GM11168 (cell line): ENCODE results near the gene CR1.
"Not testable (repeated sequence)": the region's sequence is repeated elsewhere in the genome, so short reads cannot be mapped to it uniquely, and the experiment has no call there.

Source experiments
- in situ Hi-C: fragments of 300-500 bp; cut with MboI; formaldehyde crosslinking; loops from one replicate; pipeline ENCODE4 v1.12.0; 2022; ENCODE audit warnings: low sequenced_read_pairs; ENCODE audit not compliant: unreplicated experiment

Gene CR1

DNA sequence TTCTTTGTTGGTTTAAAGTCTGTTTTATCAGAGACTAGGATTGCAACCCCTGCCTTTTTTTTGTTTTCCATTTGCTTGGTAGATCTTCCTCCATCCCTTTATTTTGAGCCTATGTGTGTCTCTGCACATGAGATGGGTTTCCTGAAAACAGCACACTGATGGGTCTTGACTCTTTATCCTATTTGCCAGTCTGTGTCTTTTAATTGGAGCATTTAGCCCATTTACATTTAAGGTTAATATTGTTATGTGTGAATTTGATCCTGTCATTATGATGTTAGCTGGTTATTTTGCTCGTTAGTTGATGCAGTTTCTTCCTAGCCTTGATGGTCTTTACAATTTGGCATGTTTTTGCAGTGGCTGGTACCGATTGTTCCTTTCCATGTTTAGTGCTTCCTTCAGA is 165.5 kb downstream of the CR1 start:
- in situ Hi-C loops, result not testable (repeated sequence)

DNA sequence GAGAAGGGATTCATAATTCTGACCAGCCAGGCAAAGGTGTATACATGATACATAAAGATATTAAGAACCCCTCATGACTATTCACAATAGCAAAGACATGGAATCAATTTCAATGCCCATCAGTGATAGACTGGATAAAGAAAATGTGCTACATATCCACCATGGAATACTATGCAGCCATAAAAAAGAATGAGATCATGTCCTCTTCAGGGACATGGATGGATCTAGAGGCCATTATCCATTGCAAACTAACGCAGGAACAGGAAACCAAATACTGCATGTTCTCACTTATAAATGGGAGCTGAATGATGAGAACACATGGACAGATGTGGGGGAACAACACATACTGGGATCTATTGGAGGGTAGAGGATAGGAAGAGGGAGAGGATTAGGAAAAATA is 170.4 kb downstream of the CR1 start:
- in situ Hi-C loops, result no loop called here

DNA sequence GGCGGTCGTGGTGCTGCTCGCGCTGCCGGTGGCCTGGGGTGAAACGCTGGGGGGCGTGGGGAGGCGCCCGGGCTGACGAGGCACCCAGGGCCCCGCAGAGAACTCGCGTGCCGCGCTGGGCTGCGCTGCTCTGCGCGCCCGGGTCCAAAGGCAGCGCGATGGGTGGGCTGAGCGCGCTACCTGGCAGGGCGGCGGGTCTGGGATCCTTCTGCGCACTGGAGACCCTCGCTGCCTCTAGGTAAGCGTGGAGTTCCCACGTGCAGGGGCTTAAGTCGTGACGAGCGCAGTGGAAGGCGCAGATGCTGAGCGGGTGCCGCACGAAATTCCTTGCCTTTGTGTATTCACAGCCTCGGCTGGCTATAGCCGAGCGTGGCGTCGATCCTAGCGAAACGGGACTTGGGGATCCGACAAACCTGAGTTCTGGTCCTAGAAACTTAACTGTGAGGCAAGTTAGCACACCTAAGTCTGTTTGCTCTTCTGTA is 173.6 kb downstream of the CR1 start:
- in situ Hi-C loops, result no loop called here

DNA sequence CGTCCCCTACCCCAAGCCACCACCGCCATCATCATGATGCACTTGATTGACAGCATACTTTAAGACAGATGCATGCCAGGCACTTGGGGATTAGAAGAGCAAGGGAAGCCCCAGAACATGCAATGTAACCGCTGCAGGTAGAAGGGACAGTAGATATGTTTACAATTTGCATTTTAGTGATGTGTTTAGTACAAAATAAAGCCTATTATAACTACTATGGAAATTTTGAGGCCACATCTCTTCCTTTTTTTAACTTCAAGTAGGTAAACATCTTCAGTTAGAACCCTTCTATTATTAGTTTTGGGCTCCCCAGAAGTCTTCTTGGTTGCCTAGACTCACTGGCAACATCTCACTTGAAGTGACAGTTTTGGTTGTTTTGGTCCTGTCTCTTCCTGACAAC is 174.2 kb downstream of the CR1 start:
- in situ Hi-C loops, result no loop called here

DNA sequence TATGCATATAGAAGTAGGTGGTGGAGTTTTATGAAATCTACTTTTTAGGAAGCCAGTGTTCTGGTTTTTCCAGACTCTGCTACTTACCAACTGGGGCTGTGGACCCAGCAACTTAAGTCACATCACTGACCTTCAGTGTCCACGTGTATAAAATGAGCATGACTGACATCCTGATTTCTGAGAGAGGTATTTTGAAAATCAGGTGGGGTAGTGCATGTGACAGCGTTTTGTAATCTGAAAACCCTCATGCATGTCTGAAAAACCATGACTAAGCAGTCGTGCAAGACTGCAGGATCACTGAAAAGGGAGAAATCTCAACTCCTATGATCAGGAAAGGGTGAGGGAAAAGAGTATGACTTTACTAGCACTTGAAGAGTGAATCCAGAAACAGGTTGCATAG is 175.0 kb downstream of the CR1 start:
- in situ Hi-C loops, result no loop called here

DNA sequence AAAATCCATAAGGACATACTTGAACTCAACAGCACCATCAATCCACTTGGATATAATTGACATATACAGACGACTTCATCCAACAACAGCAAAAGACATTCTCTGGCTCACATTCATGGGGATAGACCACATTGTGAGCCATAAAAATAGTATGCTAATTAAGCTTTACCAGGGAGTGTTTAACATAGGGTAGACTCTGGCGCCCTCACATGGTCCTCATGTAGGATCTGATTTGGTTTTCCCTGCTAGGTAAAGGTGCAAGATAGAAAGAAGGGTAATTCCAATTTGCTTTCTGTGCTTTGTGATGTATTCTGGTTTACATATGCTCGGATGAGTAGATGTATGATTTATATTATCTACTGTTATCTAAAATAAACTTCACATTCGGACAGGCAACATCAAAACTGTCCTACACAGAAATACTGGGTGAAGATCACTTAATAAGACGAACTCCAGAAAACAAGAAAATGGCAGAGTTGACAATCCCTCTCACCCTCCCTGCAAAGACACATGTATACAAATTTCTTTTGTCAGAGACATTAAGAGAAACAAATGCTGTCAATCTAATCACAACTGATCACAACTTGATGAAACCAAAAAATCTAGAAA is 176.7 kb downstream of the CR1 start:
- in situ Hi-C loops, result no loop called here

DNA sequence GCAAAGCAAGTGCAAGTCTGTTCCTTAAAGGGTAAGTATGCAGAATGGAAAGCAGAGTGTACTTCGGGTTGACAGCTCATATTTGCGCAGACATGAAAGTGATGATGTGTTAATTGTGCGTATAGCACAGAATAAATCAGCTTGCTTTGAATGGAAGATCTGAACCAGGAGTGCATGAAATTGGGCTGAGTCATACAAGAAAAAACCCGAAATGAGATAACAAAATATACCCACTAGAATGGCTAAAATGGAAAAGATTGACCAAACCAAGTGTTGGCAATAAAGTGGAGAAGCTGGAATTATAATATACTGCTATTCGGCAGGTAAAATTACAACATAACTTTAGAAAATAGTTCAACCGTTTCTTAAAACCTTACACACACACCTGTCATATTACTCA is 177.4 kb downstream of the CR1 start:
- in situ Hi-C loops, result no loop called here

DNA sequence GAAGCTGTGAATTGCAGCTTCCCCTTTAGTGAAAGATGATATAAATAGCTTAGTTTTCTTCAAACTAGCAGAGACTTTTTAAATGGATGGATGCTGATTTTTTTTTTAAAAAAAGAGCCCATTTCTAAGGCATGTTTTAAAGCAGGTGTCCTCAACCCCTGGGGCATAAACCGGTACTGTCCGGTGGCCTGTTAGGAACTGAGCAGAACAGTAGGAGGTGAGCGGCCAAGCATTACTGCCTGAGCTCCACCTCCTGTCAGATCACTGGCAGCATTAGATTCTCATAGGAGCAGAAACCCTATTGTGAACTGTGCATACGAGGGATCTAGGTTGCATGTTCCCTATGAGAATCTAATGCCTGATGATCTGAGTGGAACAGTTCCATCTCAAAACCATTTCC is 180.2 kb downstream of the CR1 start:
- in situ Hi-C loops, result no loop called here

DNA sequence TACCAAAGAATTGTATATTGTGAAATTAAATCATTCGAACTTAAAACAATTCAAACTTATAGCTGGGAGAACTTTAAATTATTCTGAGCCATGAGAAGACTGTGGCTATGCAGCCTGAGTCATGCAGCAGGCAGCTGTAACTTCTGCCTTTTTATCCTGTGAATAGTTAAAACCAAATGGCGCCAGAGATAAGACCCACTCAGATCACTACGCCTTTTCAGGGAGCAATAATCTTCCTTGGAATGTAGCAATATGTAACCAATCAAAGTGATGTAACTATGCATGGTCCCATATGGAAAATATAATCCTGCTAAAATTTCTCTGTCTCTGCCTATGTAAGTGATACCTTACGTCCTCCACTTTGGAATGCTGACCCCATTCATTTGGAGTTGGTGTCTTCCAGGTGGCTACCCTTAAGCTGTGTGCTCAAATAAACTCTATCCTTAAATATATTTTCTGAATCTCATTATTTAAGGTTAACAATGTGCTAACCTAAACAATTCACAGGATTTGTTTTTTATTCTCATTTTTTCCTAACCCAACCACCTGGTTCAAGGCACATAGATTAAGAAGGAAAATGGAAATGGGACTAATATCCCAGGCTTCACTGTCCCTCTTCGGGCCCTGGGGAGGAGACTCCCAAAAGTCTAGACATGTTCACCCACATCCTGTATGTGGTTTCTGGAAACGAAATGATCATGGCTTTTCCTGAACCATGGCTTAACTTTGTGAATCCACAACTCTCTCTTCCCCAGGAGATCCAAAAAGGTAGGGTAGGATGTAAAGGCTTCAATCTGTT is 184.8 kb downstream of the CR1 start:
- in situ Hi-C loops, result not testable (repeated sequence)

DNA sequence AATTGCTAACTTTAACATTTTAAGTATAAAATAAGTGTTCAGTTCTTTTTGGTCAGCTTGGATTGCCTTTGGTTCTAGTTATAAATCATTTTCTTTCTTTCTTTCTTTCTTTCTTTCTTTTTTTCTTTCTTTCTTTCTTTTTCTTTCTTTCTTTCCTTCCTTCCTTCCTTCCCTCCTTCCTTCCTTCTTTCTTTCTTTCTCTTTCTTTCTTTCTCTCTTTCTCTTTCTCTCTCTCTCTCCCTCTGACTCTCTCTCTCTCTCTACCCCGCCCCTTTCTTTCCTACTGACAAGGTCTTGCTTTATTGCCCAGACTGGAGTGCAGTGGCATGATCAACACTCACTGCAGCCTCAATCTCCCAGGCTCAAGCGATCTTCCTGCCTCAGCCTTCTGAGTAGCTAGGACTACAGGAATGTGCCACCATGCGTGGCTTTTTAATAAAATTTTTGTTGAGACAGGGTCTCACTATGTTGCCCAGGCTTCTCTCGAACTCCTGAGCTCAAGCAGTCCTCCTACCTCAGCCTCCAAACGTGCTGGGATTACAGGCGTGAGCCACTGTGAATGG is 187.0 kb downstream of the CR1 start:
- in situ Hi-C loops, result not testable (repeated sequence)

DNA sequence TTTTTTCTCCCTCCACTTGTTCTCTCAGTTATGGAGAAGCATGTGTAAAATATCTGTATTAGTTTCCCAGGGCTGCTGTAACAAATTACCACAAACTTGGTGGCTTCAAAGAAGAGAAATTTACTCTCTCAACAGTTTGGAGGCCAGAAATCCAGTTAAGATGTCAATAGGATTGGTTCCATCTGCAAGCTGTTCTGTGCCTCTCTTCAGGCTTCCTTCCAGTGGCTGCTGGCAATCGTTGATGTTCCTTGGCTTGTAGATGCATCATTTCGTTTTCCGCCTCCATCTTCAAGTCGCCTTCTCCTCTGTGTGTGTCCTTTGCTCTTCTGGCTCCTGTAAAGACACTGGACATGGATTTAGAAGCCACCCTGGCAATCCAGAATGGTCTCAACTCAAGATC is 194.6 kb downstream of the CR1 start:
- in situ Hi-C loops, result not testable (repeated sequence)

DNA sequence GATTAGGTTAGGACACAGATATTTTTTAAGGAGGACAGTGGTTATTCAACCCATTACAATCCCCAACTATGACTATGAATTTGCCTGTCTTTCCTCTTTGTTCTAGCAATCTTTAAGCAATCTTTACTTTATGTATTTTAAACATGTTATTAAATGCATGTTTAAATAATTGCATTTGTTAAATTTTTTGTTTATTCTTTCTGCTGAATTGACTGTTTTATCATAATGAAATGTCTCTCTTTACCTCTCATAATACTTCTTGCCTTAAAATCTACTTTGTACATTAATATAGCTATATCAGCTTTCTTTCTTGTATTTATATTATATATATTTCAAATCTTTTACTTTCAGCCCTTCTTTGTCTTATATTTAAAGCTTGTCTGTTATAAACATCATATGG is 195.1 kb downstream of the CR1 start:
- in situ Hi-C loops, result no loop called here
